Hypothalamus (tissue), 51 donors: ENCODE measurements around the gene TRA2A.
"Not testable (repeated sequence)": the region's sequence is repeated elsewhere in the genome, so short reads cannot be mapped to it uniquely, and the experiment has no call there.

Experiments used
- DNase-seq, 51 donors: peaks; one replicate each; lab custom pipeline; 2025; lab: John Stamatoyannopoulos, UW

TRA2A gene

GRCh38 chr7:23531794-23532489, at the start of gene TRA2A:
TSS of gene TRA2A (minus strand) at chr7:23531981. CDS start at chr7:23531824, 157 bp downstream.
- DNase-seq = peak; percentile 59 to 99 (median 94)

- DNase-seq = peak in 46 of 51 donors; percentile 4 to 74 (median 41)
Measured at GRCh38 chr7:23570592-23571200, 38.9 kb upstream of the TRA2A start.

GRCh38 chr7:23558303-23558702, 26.5 kb upstream of the TRA2A start:
- DNase-seq = no peak

- DNase-seq = no peak
Measured at GRCh38 chr7:23547662-23548061, 15.9 kb upstream of the TRA2A start.

GRCh38 chr7:23546897-23547572, 15.3 kb upstream of the TRA2A start:
- DNase-seq = peak in 44 of 51 donors; percentile 2 to 84 (median 45)

- DNase-seq = no peak
Measured at GRCh38 chr7:23545493-23545892, 13.7 kb upstream of the TRA2A start.

GRCh38 chr7:23544913-23545354, 13.2 kb upstream of the TRA2A start:
- DNase-seq = no peak

- DNase-seq = no peak
Measured at GRCh38 chr7:23542752-23543151, 11.0 kb upstream of the TRA2A start.

GRCh38 chr7:23539494-23539907, 7.7 kb upstream of the TRA2A start:
- DNase-seq = no peak

GRCh38 chr7:23538301-23538700, 6.5 kb upstream of the TRA2A start:
- no peak for DNase-seq

GRCh38 chr7:23533238-23533604, 1.4 kb upstream of the TRA2A start:
- no peak for DNase-seq

- DNase-seq = no peak
Measured at GRCh38 chr7:23532490-23533237, 883 bp upstream of the TRA2A start.

- DNase-seq = peak in 45 of 51 donors; percentile 23 to 77 (median 57)
Measured at GRCh38 chr7:23531050-23531793, 559 bp downstream of the TRA2A start.

- peak in 2 of 51 donors; percentile 2 to 16 for DNase-seq
Measured at GRCh38 chr7:23530405-23530804, 1.4 kb downstream of the TRA2A start.

GRCh38 chr7:23529262-23529859, 2.4 kb downstream of the TRA2A start:
- DNase-seq = no peak

GRCh38 chr7:23525611-23526010, 6.2 kb downstream of the TRA2A start:
- not testable (repeated sequence) for DNase-seq

GRCh38 chr7:23524473-23524872, 7.3 kb downstream of the TRA2A start:
- no peak for DNase-seq

GRCh38 chr7:23523486-23524075, 8.2 kb downstream of the TRA2A start:
- DNase-seq = no peak

GRCh38 chr7:23520582-23520981, 11.2 kb downstream of the TRA2A start:
- no peak for DNase-seq
